Activated CD8-positive, alpha-beta T cell treated with anti-CD3 and anti-CD28 coated beads for 36 hours (primary cell): ENCODE results near the gene MAP2K5. TPM values are rescaled to one million over a fixed set of nuclear protein-coding genes. Genes with fewer than 3 reads are reported as not detected.
"Not testable (repeated sequence)": the region's sequence is repeated elsewhere in the genome, so short reads cannot be mapped to it uniquely, and the experiment has no call there.

Experiments
- ATAC-seq: fragments of 200-7000 bp; cut with Tn5 transposase; one replicate; pipeline ENCODE4 v1.10.0; 2021; ENCODE audit warnings: mild to moderate bottlenecking, moderate library complexity
- CTCF ChIA-PET: fragments of 350-600 bp; sonication (Branson Sonifier 250); formaldehyde crosslinking; loops from one replicate; lab custom pipeline; 2021; ENCODE audit warnings: antibody characterized with exemption; lab: Charles Lee
- POLR2A ChIA-PET: fragments of 350-600 bp; sonication (Branson Sonifier 250); formaldehyde crosslinking; loops from one replicate; lab custom pipeline; 2021; ENCODE audit warnings: antibody characterized with exemption; lab: Charles Lee
- DNase-seq: peaks from one replicate; pipeline ENCODE4 v3.0.0-alpha.2; 2020
- H3K27ac Mint-ChIP-seq: one replicate; pipeline ENCODE4 v1.8.0; 2021; ENCODE audit warnings: mild to moderate bottlenecking, mixed read lengths
- H3K27me3 Mint-ChIP-seq: one replicate; pipeline ENCODE4 v1.8.0; 2021; ENCODE audit warnings: mixed read lengths
- H3K36me3 Mint-ChIP-seq: one replicate; pipeline ENCODE4 v1.8.0; 2021; ENCODE audit warnings: low read depth, mixed read lengths
- H3K4me1 Mint-ChIP-seq: one replicate; pipeline ENCODE4 v1.8.0; 2021; ENCODE audit warnings: low read depth, mixed read lengths
- H3K4me3 Mint-ChIP-seq: one replicate; pipeline ENCODE4 v1.8.0; 2021; ENCODE audit warnings: mild to moderate bottlenecking, moderate library complexity, mixed read lengths
- H3K9me3 Mint-ChIP-seq: one replicate; pipeline ENCODE4 v1.8.0; 2021; ENCODE audit warnings: mixed read lengths
- intact Hi-C: fragments of 100-400 bp; cut with micrococcal nuclease; formaldehyde crosslinking; loops from one replicate; pipeline ENCODE4 v1.10.0; 2022
- total RNA-seq, 2 experiments: library from RNA; stranded (reverse); gene quantifications; one replicate each; pipeline ENCODE4 v1.2.3, GENCODE V29; 2021
- TF ChIP-seq, protein P1 (sequence below): fragments of 200-600 bp; IDR thresholded peaks from one replicate; pipeline ENCODE4 v1.8.0; 2022; ENCODE audit warnings: antibody characterized with exemption, mild to moderate bottlenecking

The MAP2K5 gene
- total RNA-seq, 2 experiments from 2014 or later: 19.0 to 21.1 TPM

DNA sequence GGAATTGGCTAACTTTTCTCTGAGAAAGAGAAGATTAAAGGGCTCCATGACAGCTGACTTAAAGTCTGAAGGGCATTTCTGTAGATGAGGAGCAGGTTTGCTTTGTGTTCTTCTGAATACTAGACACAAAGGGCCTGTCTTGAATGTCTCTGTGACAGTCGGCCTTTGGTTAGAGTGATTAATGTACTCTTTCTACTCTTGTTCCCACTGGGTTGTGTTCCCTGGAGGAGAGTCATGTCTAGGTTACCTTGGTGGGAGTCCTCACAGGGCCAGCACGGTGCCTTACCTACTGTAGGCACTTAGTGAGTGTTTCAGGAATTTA lies 66.1 kb downstream of the MAP2K5 start:
- ChIA-PET POLR2A (no interaction called here), CTCF (no interaction called here)
- Mint-ChIP-seq H3K9me3 (no peaks in the 10 kb centered on the region), H3K36me3 (peaks cover 2% of the 10 kb centered on the region), H3K27me3 (no peaks in the 10 kb centered on the region), H3K27ac (no peak overlapping the region), H3K4me1 (no peaks in the 10 kb centered on the region), H3K4me3 (no peak overlapping the region)
- no peak for ATAC-seq
- intact Hi-C loops: no loop called here
- no peak for DNase-seq
- TF ChIP-seq, protein P1, sequence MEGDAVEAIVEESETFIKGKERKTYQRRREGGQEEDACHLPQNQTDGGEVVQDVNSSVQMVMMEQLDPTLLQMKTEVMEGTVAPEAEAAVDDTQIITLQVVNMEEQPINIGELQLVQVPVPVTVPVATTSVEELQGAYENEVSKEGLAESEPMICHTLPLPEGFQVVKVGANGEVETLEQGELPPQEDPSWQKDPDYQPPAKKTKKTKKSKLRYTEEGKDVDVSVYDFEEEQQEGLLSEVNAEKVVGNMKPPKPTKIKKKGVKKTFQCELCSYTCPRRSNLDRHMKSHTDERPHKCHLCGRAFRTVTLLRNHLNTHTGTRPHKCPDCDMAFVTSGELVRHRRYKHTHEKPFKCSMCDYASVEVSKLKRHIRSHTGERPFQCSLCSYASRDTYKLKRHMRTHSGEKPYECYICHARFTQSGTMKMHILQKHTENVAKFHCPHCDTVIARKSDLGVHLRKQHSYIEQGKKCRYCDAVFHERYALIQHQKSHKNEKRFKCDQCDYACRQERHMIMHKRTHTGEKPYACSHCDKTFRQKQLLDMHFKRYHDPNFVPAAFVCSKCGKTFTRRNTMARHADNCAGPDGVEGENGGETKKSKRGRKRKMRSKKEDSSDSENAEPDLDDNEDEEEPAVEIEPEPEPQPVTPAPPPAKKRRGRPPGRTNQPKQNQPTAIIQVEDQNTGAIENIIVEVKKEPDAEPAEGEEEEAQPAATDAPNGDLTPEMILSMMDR: no peak

DNA sequence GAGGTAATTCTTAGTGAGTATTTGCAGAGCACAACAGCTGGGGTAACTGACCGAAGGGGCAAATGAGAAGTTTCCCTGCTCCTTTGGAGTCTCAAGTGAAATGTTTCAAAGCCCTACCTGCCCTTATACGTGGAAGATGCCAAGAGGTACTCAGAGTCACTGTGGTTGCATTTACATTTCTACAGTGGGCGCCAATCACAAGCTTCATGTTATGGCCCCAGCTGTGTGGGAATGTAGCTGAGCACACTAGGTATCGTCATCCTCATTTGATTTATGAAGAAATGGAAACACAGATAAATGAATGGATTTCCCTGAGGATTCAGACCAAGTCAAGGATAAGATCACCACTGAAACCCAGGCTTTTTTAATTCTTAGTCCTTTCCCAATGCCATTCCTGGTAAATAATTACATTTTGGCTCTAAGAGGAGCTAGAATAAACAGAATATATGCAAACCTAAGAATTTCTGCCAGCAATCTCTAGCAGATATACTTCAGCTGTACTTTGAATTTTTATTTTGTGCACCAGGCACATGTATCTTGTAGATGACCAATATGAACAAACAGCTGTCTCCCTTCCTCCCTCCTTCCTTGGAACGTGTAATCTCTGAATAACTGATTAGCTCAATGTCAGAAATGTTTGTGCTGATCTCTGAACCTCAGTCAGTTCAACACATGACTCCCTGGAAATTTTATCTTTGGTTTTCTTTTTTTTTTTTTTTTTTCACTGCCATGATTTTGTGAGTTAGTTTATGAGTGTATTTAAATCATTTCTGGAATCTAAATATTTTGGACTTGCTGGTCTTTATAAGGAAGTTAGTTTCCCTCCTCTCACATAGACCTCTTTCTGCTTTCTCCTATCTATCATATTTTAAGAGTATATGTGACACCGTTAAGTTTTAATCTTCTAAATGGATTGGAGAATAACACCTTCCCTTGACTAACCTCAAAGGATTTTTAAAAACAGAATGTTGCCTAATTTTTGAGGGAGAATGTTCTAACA lies 69.2 kb downstream of the MAP2K5 start:
- no peaks in the 10 kb centered on the region for H3K27me3 Mint-ChIP-seq
- ChIA-PET CTCF (interaction anchor here (0.8 kb wide), 1 partner anchor 224 kb away, joined by 3 read pairs; no protein-coding TSS in a partner anchor), POLR2A (no interaction called here)
- intact Hi-C loops: no loop called here
- no peak overlapping the region for H3K4me3 Mint-ChIP-seq
- H3K9me3 Mint-ChIP-seq: no peaks in the 10 kb centered on the region
- no peaks in the 10 kb centered on the region for H3K4me1 Mint-ChIP-seq
- no peak overlapping the region for H3K27ac Mint-ChIP-seq
- TF ChIP-seq, protein P1: no peak
- no peak for DNase-seq
- peaks cover 2% of the 10 kb centered on the region for H3K36me3 Mint-ChIP-seq
- no peak for ATAC-seq

DNA sequence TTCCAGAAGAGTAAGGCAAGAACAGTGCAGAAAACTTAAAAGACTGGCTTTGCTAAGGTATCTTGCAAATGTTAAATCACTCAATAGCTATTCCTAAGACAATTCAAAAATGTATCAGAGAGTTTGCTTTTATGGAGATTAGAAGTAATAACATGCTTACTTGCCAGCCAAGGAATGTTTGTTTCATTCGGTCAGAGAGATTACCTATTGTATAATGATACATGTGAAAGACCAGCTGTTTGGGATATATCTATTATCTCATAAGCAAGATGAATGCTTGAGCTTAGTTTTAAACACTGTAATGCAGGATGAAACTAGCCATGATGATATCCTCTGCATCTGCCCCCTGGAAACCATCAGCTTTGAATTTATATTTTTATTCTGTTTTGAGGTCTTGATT lies 70.7 kb downstream of the MAP2K5 start:
- Mint-ChIP-seq H3K27ac (no peak overlapping the region), H3K4me3 (no peak overlapping the region), H3K9me3 (no peaks in the 10 kb centered on the region), H3K4me1 (no peaks in the 10 kb centered on the region), H3K27me3 (no peaks in the 10 kb centered on the region), H3K36me3 (peaks cover 3% of the 10 kb centered on the region)
- intact Hi-C loops: no loop called here
- ATAC-seq (no peak), DNase-seq (no peak)
- TF ChIP-seq, protein P1: no peak
- ChIA-PET POLR2A (interaction anchor here (0.6 kb wide), 1 partner anchor 16 kb away, joined by 7 read pairs; no protein-coding TSS in a partner anchor), CTCF (interaction anchor here (0.7 to 1.7 kb wide), 5 partner anchors 12 to 103 kb away, joined by 3 to 4 read pairs (median 3); no protein-coding TSS in a partner anchor)

DNA sequence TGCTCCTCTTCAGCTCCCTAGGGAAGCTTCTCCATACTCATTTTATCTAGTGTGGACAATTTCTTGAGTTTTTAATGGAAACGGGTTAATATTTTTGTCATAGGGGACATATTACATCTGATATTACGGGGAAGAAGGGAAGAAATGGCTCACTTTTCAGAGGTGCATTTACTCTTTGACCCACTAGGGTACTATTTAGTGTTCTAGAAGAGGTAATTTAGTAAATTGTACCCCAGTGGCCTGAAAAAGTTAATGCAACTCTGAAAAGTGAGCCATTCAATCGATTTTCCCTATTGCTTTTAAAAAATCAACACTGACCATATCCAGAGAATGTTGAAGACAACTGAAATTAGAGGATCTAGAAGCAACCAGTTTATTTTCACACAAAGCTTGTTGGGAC lies 71.2 kb downstream of the MAP2K5 start:
- intact Hi-C loops: no loop called here
- TF ChIP-seq, protein P1: peak; percentile 36
- H3K27ac Mint-ChIP-seq: no peak overlapping the region
- no peaks in the 10 kb centered on the region for H3K4me1 Mint-ChIP-seq
- no peak overlapping the region for H3K4me3 Mint-ChIP-seq
- ChIA-PET POLR2A (no interaction called here), CTCF (interaction anchor here (0.7 to 1.7 kb wide), 5 partner anchors 13 to 36 kb away, joined by 3 to 4 read pairs (median 3); no protein-coding TSS in a partner anchor)
- no peaks in the 10 kb centered on the region for H3K27me3 Mint-ChIP-seq
- H3K36me3 Mint-ChIP-seq: peaks cover 4% of the 10 kb centered on the region
- no peaks in the 10 kb centered on the region for H3K9me3 Mint-ChIP-seq
- ATAC-seq: no peak
- DNase-seq: no peak

DNA sequence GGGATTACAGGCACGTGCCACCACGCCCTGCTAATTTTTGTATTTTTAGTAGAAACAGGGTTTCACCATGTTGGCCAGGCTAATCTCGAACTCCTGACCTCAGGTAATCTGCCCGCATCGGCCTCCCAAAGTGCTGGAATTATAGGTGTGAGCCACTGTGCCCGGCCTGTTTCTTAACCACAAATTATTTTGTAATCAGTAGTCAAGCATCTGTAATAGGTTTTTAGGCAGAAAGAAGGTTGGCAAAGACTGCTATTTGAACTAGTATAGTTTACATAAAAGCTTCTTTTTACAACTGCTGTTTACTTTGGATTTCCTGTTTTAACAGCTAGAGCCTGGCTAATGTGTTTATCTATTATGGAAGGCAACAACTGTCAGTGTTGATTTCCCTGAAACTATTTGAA lies 72.6 kb downstream of the MAP2K5 start:
- H3K4me3 Mint-ChIP-seq, H3K9me3 Mint-ChIP-seq, H3K36me3 Mint-ChIP-seq, H3K27ac Mint-ChIP-seq, POLR2A ChIA-PET, ATAC-seq, DNase-seq, H3K27me3 Mint-ChIP-seq, intact Hi-C loops, H3K4me1 Mint-ChIP-seq: not testable (repeated sequence)
- CTCF ChIA-PET: interaction anchor here (1.2 kb wide), 1 partner anchor 33 kb away, joined by 3 read pairs; no protein-coding TSS in a partner anchor
